ENCODE results near the gene TRPC4. TPM values are rescaled to one million over a fixed set of nuclear protein-coding genes. Genes with fewer than 3 reads are reported as not detected.
"Not testable (repeated sequence)": the region's sequence is repeated elsewhere in the genome, so short reads cannot be mapped to it uniquely, and the experiment has no call there.

The TRPC4 gene
- total RNA-seq, 6 experiments from 2014 or later, result 0.07 to 0.74 (median 0.46) TPM; not detected in 2

DNA sequence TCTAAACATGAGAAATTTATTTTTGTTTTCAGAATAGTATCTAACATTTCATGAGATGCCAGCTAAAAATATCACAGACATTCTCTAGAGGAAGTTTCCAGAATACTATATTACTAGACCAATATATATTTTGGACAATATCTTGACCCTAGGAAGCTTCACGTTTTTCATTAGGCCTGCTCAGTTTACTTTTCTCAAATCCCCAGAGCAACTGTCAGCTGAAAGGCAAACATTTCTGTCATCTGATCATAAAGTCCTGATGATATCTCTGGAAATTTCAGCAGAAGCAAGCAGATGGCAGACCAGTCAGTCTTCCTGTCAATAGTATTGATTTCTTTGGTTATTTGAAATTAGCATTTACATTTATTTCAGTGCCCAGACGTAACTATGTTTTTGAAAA is 275.0 kb downstream of the TRPC4 start:
- WGBS (ENCODE audit: insufficient coverage, low coverage, low lambda C conversion rate, missing lambda C conversion rate), result 29% methylated on average over 2 of the region's 2 CpGs
- no peak for DNase-seq
- H3K27ac ChIP-seq, result no peak overlapping the region
- no peak overlapping the region for H3K4me3 ChIP-seq
- no peak for ATAC-seq
- H3K27me3 ChIP-seq, result peaks cover 0 to 2% of the 10 kb centered on the region in 2 donors
- H3K9me3 ChIP-seq, result no peaks in the 10 kb centered on the region
- intact Hi-C loops (cut with DNase I), result no loop called here
- H3K36me3 ChIP-seq, result no peaks in the 10 kb centered on the region
- TF ChIP-seq, protein P1, sequence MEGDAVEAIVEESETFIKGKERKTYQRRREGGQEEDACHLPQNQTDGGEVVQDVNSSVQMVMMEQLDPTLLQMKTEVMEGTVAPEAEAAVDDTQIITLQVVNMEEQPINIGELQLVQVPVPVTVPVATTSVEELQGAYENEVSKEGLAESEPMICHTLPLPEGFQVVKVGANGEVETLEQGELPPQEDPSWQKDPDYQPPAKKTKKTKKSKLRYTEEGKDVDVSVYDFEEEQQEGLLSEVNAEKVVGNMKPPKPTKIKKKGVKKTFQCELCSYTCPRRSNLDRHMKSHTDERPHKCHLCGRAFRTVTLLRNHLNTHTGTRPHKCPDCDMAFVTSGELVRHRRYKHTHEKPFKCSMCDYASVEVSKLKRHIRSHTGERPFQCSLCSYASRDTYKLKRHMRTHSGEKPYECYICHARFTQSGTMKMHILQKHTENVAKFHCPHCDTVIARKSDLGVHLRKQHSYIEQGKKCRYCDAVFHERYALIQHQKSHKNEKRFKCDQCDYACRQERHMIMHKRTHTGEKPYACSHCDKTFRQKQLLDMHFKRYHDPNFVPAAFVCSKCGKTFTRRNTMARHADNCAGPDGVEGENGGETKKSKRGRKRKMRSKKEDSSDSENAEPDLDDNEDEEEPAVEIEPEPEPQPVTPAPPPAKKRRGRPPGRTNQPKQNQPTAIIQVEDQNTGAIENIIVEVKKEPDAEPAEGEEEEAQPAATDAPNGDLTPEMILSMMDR (IDR thresholded peaks at IDR 0.05), result no peak
- TF ChIP-seq POLR2A (IDR thresholded peaks at IDR 0.05), result no peak
- H3K4me1 ChIP-seq, result no peaks in the 10 kb centered on the region

DNA sequence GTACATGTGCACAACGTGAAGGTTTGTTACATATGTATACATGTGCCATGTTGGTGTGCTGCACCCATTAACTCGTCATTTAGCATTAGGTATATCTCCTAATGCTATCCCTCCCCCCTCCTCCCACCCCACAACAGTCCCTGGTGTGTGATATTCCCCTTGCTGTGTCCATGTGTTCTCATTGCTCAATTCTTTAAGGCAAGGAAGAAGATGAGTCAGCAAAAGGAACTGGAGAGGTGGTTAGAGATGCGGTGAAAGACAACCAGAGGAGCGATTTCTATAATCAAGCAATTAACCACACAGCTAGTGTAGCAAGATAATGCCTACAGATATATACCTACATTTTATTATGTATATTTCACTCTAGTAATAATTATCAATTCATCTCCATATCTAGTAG is 280.2 kb downstream of the TRPC4 start:
- H3K36me3 ChIP-seq; DNase-seq; H3K4me3 ChIP-seq; H3K27ac ChIP-seq; ATAC-seq; H3K27me3 ChIP-seq; intact Hi-C loops (cut with DNase I); H3K4me1 ChIP-seq; H3K9me3 ChIP-seq: not testable (repeated sequence)
- 67% methylated on average over 4 of the region's 4 CpGs for WGBS (ENCODE audit: insufficient coverage, low coverage, low lambda C conversion rate, missing lambda C conversion rate)

DNA sequence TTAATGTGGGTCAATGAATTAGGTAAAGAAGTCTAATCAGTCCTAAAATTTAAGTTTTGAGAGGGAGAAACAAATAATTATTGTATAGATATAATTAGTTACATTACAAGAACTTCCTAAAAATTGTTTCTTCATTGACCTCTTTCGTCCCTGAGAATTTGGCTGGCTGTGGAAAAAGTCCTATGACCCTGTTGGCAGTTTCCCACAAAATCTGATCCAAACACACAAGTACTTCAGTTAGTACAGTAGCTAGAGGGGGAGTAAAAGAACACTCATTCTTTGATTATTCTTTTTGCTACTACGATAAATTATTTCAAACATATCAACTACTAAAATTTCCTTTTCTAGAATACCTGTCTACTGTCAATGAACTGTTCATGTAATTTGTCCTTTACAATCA is 282.3 kb downstream of the TRPC4 start:
- DNase-seq (no peak), ATAC-seq (no peak)
- Histone ChIP-seq H3K4me3 (no peak overlapping the region), H3K4me1 (no peaks in the 10 kb centered on the region), H3K27ac (no peak overlapping the region), H3K27me3 (no peaks in the 10 kb centered on the region), H3K9me3 (no peaks in the 10 kb centered on the region), H3K36me3 (no peaks in the 10 kb centered on the region)
- TF ChIP-seq POLR2A (IDR thresholded peaks at IDR 0.05), result no peak
- TF ChIP-seq, protein P1 (IDR thresholded peaks at IDR 0.05), result no peak
- intact Hi-C loops (cut with DNase I), result no loop called here
- WGBS (ENCODE audit: insufficient coverage, low coverage, low lambda C conversion rate, missing lambda C conversion rate), result 35% methylated on average over 2 of the region's 2 CpGs

Small RNA genes lying within 50 kb of the gene (small RNA-seq; reads per million reads assigned to genes)
- gene RNA5SP26, result 0 reads per million in 2 experiments
